Sigmoid colon (tissue), 7 donors: ENCODE results near the gene KIF7. TPM values are rescaled to one million over a fixed set of nuclear protein-coding genes. Genes with fewer than 3 reads are reported as not detected.

Experiments used
- DNase-seq: peaks from one replicate; pipeline ENCODE4 v3.0.0-alpha.2; 2019
- H3K27ac ChIP-seq, 4 donors: fragments of 200-600 bp; sonication (generic); one replicate each; pipeline ENCODE4 v1.5.1; 2016 to 2019; ENCODE audit warnings: mild to moderate bottlenecking in 1 of 4
- H3K27me3 ChIP-seq, 3 donors: fragments of 200-600 bp; sonication (generic); one replicate each; pipeline ENCODE4 v1.5.1; 2019; ENCODE audit warnings: mild to moderate bottlenecking in 1 of 3
- H3K36me3 ChIP-seq, 4 donors: fragments of 200-600 bp; sonication (generic); one replicate each; pipeline ENCODE4 v1.5.1; 2016 to 2019
- H3K4me1 ChIP-seq, 4 donors: fragments of 200-600 bp; sonication (generic); one replicate each; pipeline ENCODE4 v1.5.1; 2017 to 2019
- H3K4me3 ChIP-seq, 4 donors: fragments of 200-600 bp; sonication (generic); one replicate each; pipeline ENCODE4 v1.5.1; 2017 to 2019; ENCODE audit warnings: mild to moderate bottlenecking in 2 of 4, moderate library complexity in 1 of 4
- H3K9me3 ChIP-seq, 4 donors: fragments of 200-600 bp in 3 of 4; sonication (generic) in 3 of 4; one replicate each; pipeline versions ENCODE4 v1.5.1 to v1.6.1; 2013 to 2019
- CTCF ChIP-seq, 4 experiments: fragments of 450-650 bp in 3 of 4; fragments of 200-600 bp in 1 of 4; IDR thresholded peaks; one replicate each; pipeline ENCODE4 v1.5.1; 2016 to 2019; ENCODE audit warnings: antibody characterized with exemption in 4 of 4, mild to moderate bottlenecking in 3 of 4, moderate library complexity in 2 of 4
- EP300 ChIP-seq, 4 donors: sonication (generic); formaldehyde crosslinking; IDR thresholded peaks; one replicate each; pipeline ENCODE4 v1.6.1; 2017; ENCODE audit warnings: antibody characterized with exemption in 4 of 4
- POLR2A ChIP-seq, 2 donors: fragments of 450-650 bp; IDR thresholded peaks; one replicate each; pipeline ENCODE4 v1.6.1; 2016; ENCODE audit warnings: antibody characterized with exemption in 2 of 2, mild to moderate bottlenecking in 2 of 2, moderate library complexity in 2 of 2
- POLR2AphosphoS5 ChIP-seq, 4 donors: sonication (generic); formaldehyde crosslinking; IDR thresholded peaks; one replicate each; pipeline ENCODE4 v1.6.1; 2017; ENCODE audit warnings: antibody characterized with exemption in 4 of 4
- WGBS, 2 donors: extraction: QIAGEN DNeasy Blood & Tissue Kit; methylation state at CpG; one replicate each; pipeline ENCODE4 v1.1.7; 2013; 5-methylcytosine and 5-hydroxymethylcytosine counted together
- intact Hi-C: fragments of 100-400 bp; cut with DNase I; formaldehyde crosslinking; loops from one replicate; pipeline ENCODE4 v1.15.1; 2023
- polyA plus RNA-seq, 3 donors: library from polyadenylated mRNA; stranded (reverse); fragments of 200-250 nt; gene quantifications; one replicate each; pipeline ENCODE4 v1.2.3, GENCODE V29; 2013
- total RNA-seq, 4 donors: library from RNA; depleted of rRNA; stranded (reverse); fragments of >200 nt; gene quantifications; one replicate each; pipeline ENCODE4 v1.1.0, GENCODE V29; 2016
- donor health status: healthy with polysubstance abuse.
- donor health status: Bipolar disorder and iron deficiency.
- donor health status: healthy.

The KIF7 gene
- total and polyA plus RNA-seq, 7 donors = 0.46 to 15.2 (median 5.4) TPM

- peak overlapping the region; percentile 25 to 53 (median 51) for H3K4me3 ChIP-seq
- no peak for TF ChIP-seq CTCF (IDR thresholded peaks at IDR 0.05)
- no peak for TF ChIP-seq POLR2AphosphoS5 (IDR thresholded peaks at IDR 0.05)
- no peak for TF ChIP-seq EP300 (IDR thresholded peaks at IDR 0.05)
- TF ChIP-seq POLR2A (IDR thresholded peaks at IDR 0.05) = no peak
- H3K27me3 ChIP-seq = no peaks in the 10 kb centered on the region
- peak; percentile 29 for DNase-seq
- peaks cover 0 to 15% (median 6%) of the 10 kb centered on the region in 4 donors for H3K4me1 ChIP-seq
- WGBS, 2 donors = 82 to 89% methylated on average over 13 of the region's 13 CpGs
- H3K36me3 ChIP-seq = no peaks in the 10 kb centered on the region
- peak overlapping the region; percentile 81 to 86 (median 82) for H3K27ac ChIP-seq
- intact Hi-C loops = no loop called here
- H3K9me3 ChIP-seq = no peaks in the 10 kb centered on the region
Observed at GRCh38 chr15:89664441-89665350, 9.4 kb upstream of the KIF7 start.

- Histone ChIP-seq H3K9me3 (no peaks in the 10 kb centered on the region), H3K27ac (peak overlapping the region; percentile 8 to 49 (median 18)), H3K27me3 (no peaks in the 10 kb centered on the region), H3K36me3 (no peaks in the 10 kb centered on the region), H3K4me1 (peaks cover 0 to 15% (median 6%) of the 10 kb centered on the region in 4 donors), H3K4me3 (no peak overlapping the region)
- 12 to 43% methylated on average over 11 of the region's 11 CpGs for WGBS, 2 donors
- intact Hi-C loops = no loop called here
- peak; percentile 80 for DNase-seq
- TF ChIP-seq EP300 (IDR thresholded peaks at IDR 0.05) (no peak), POLR2A (IDR thresholded peaks at IDR 0.05) (no peak), POLR2AphosphoS5 (IDR thresholded peaks at IDR 0.05) (no peak), CTCF (IDR thresholded peaks at IDR 0.05) (no peak)
Observed at GRCh38 chr15:89662893-89663626, 7.8 kb upstream of the KIF7 start.

- no peaks in the 10 kb centered on the region for H3K27me3 ChIP-seq
- no peak overlapping the region for H3K4me3 ChIP-seq
- DNase-seq = no peak
- no peak overlapping the region for H3K27ac ChIP-seq
- no peak for TF ChIP-seq EP300 (IDR thresholded peaks at IDR 0.05)
- no peak for TF ChIP-seq POLR2AphosphoS5 (IDR thresholded peaks at IDR 0.05)
- TF ChIP-seq CTCF (IDR thresholded peaks at IDR 0.05) = no peak
- TF ChIP-seq POLR2A (IDR thresholded peaks at IDR 0.05) = no peak
- peaks cover 0 to 9% (median 4%) of the 10 kb centered on the region in 4 donors for H3K4me1 ChIP-seq
- no peaks in the 10 kb centered on the region for H3K36me3 ChIP-seq
- 90 to 94% methylated on average over 2 of the region's 2 CpGs for WGBS, 2 donors
- no peaks in the 10 kb centered on the region for H3K9me3 ChIP-seq
- intact Hi-C loops = no loop called here
Observed at GRCh38 chr15:89660556-89660955, 5.3 kb upstream of the KIF7 start.

- Histone ChIP-seq H3K9me3 (no peaks in the 10 kb centered on the region), H3K4me3 (no peak overlapping the region), H3K4me1 (peaks cover 0 to 15% (median 11%) of the 10 kb centered on the region in 4 donors), H3K27ac (no peak overlapping the region), H3K36me3 (no peaks in the 10 kb centered on the region), H3K27me3 (no peaks in the 10 kb centered on the region)
- DNase-seq = no peak
- intact Hi-C loops = loop anchor here (5.0 kb wide), 1 partner anchor 33 kb away; the partner anchor contains the start of genes PEX11A and WDR93
- no peak for TF ChIP-seq POLR2A (IDR thresholded peaks at IDR 0.05)
- TF ChIP-seq EP300 (IDR thresholded peaks at IDR 0.05) = no peak
- TF ChIP-seq POLR2AphosphoS5 (IDR thresholded peaks at IDR 0.05) = no peak
- TF ChIP-seq CTCF (IDR thresholded peaks at IDR 0.05) = no peak
- 87 to 91% methylated on average over 2 of the region's 2 CpGs for WGBS, 2 donors
Observed at GRCh38 chr15:89659295-89659694, 4.0 kb upstream of the KIF7 start.
